A673 (cell line): Measurements from ENCODE around the gene NPM3. TPM values are rescaled to one million over a fixed set of nuclear protein-coding genes. Genes with fewer than 3 reads are reported as not detected.

Source experiments
- BruUV-seq: library from RNA; stranded (reverse); fragments of 400-500 nt; replicated peaks from 2 replicates; lab custom pipeline; 2021; lab: Mats Ljungman, UMichigan
- CTCF ChIA-PET: fragments of 300-600 bp; sonication (Branson Sonifier 250); formaldehyde crosslinking; loops from one replicate; lab custom pipeline; 2022; ENCODE audit warnings: antibody characterized with exemption; lab: Charles Lee
- POLR2A ChIA-PET: fragments of 300-600 bp; sonication (Branson Sonifier 250); formaldehyde crosslinking; loops from one replicate; lab custom pipeline; 2022; ENCODE audit warnings: antibody characterized with exemption; ENCODE audit not compliant: low non-redundant PET; lab: Charles Lee
- DNase-seq: peaks from one replicate; pipeline ENCODE4 v3.0.0-alpha.2; 2015; ENCODE audit warnings: low spot score
- H3K27ac ChIP-seq: fragments of 200-600 bp; sonication (generic); 2 replicates; pipeline ENCODE4 v1.5.1; 2016; ENCODE audit warnings: mixed run types, low read depth, mild to moderate bottlenecking, mixed read lengths, antibody characterized with exemption, low read length; ENCODE audit not compliant: poor library complexity, severe bottlenecking
- H3K27me3 ChIP-seq: fragments of 200-600 bp; sonication (generic); replicated peaks from 2 replicates; pipeline ENCODE4 v1.6.1; 2017; ENCODE audit warnings: mixed run types, low read depth, mild to moderate bottlenecking, mixed read lengths, antibody characterized with exemption, low read length; ENCODE audit not compliant: insufficient read depth, poor library complexity
- H3K36me3 ChIP-seq: fragments of 200-600 bp; sonication (generic); 2 replicates; pipeline ENCODE4 v1.6.1; 2016; ENCODE audit warnings: mixed run types, mild to moderate bottlenecking, mixed read lengths, antibody characterized with exemption, low read length; ENCODE audit not compliant: insufficient read depth, poor library complexity, severe bottlenecking
- H3K4me1 ChIP-seq: fragments of 200-600 bp; sonication (generic); 2 replicates; pipeline ENCODE4 v1.6.1; 2017; ENCODE audit warnings: mixed run types, mild to moderate bottlenecking, mixed read lengths, antibody characterized with exemption, low read length; ENCODE audit not compliant: insufficient read depth, poor library complexity, severe bottlenecking
- H3K4me3 ChIP-seq: fragments of 200-600 bp; sonication (generic); 2 replicates; pipeline ENCODE4 v1.5.1; 2016; ENCODE audit warnings: low read depth, mixed run types, mild to moderate bottlenecking, mixed read lengths, low read length; ENCODE audit not compliant: poor library complexity, severe bottlenecking
- H3K9me3 ChIP-seq: fragments of 200-600 bp; sonication (generic); 2 replicates; pipeline ENCODE4 v1.6.1; 2016; ENCODE audit warnings: mixed run types, low read depth, mild to moderate bottlenecking, mixed read lengths, antibody characterized with exemption, low read length; ENCODE audit not compliant: poor library complexity, severe bottlenecking
- EZH2 ChIP-seq: fragments of 200-600 bp; sonication (generic); IDR thresholded peaks from 2 replicates; pipeline ENCODE4 v1.6.1; 2017; ENCODE audit warnings: borderline replicate concordance, low read depth, mild to moderate bottlenecking, mixed read lengths, antibody characterized with exemption, low read length; ENCODE audit not compliant: poor library complexity, severe bottlenecking
- intact Hi-C: fragments of 100-400 bp; cut with micrococcal nuclease; formaldehyde crosslinking; loops from one replicate; pipeline ENCODE4 v1.10.0; 2022; ENCODE audit not compliant: unreplicated experiment
- total RNA-seq: library from RNA; stranded (reverse); gene quantifications from 2 replicates; pipeline ENCODE4 v1.2.3, GENCODE V29; 2021
- TF ChIP-seq, protein P1 (sequence below): fragments of 300-800, 200-600 bp; sonication (generic); conservative IDR thresholded peaks from 2 replicates; pipeline ENCODE4 v1.5.1; 2017; ENCODE audit warnings: low read depth, mild to moderate bottlenecking, antibody characterized with exemption, low read length, moderate library complexity, mixed read lengths

NPM3 gene
- total RNA-seq, 1 experiment from 2014 or later, result 98.2 TPM

DNA sequence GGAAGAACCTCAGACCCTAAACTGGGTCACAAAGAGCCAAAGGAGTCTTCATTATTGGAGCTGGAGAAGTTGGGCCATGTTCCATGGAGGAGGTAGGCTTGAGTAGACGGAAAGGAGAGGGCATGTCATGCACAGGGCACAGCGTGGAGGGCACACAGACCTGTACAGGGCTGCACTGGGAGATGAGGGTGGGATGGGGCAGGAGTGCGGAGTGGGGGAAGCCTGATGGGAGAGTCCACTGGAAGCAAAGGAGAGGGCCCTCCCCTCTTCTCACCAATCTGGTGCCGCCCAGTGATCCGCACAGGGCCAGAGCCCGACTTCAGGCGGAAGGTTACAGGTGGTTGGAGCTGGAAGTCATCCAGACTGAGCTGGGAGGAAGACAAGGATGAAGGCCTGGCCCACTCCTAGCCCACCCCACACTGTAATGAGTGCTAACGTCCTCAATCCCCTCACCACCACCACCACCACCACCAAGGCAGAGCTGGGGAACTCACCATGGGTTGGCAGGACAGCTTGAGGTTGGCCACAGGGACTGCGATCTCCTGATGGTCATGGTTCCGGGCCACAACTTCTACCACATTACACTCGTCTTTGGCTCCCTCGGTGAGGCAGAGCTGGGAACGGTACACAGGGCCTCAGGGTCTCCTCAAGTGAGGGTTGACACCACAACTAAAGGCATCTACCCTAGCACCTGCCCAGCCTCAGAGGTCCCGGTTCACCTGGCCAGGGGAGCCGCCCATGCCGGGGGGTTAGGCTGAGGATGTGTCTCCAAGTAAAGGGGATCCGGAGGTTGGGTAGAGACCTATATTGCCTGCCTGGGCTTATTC, 1.0 kb downstream of the NPM3 start:
- H3K9me3 ChIP-seq, result no peaks in the 10 kb centered on the region
- H3K4me1 ChIP-seq, result peaks cover 26% of the 10 kb centered on the region
- H3K27ac ChIP-seq, result peak overlapping the region; percentile 43
- H3K36me3 ChIP-seq, result peaks cover 30% of the 10 kb centered on the region
- H3K4me3 ChIP-seq, result peak overlapping the region; percentile 72
- intact Hi-C loops, result loop anchor here (1.0 to 5.0 kb wide), 2 partner anchors 35 to 567 kb away; partner anchors contain the start of gene OGA
- DNase-seq, result no peak
- TF ChIP-seq, protein P1, sequence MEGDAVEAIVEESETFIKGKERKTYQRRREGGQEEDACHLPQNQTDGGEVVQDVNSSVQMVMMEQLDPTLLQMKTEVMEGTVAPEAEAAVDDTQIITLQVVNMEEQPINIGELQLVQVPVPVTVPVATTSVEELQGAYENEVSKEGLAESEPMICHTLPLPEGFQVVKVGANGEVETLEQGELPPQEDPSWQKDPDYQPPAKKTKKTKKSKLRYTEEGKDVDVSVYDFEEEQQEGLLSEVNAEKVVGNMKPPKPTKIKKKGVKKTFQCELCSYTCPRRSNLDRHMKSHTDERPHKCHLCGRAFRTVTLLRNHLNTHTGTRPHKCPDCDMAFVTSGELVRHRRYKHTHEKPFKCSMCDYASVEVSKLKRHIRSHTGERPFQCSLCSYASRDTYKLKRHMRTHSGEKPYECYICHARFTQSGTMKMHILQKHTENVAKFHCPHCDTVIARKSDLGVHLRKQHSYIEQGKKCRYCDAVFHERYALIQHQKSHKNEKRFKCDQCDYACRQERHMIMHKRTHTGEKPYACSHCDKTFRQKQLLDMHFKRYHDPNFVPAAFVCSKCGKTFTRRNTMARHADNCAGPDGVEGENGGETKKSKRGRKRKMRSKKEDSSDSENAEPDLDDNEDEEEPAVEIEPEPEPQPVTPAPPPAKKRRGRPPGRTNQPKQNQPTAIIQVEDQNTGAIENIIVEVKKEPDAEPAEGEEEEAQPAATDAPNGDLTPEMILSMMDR, result no peak
- no peak for TF ChIP-seq EZH2
- H3K27me3 ChIP-seq, result no peaks in the 10 kb centered on the region
- POLR2A ChIA-PET, result no interaction called here
- BruUV-seq, result no TSS peak
- CTCF ChIA-PET, result interaction anchor here (0.5 to 1.0 kb wide), 3 partner anchors 95 to 315 kb away, joined by 3 to 4 read pairs (median 4); no protein-coding TSS in a partner anchor

DNA sequence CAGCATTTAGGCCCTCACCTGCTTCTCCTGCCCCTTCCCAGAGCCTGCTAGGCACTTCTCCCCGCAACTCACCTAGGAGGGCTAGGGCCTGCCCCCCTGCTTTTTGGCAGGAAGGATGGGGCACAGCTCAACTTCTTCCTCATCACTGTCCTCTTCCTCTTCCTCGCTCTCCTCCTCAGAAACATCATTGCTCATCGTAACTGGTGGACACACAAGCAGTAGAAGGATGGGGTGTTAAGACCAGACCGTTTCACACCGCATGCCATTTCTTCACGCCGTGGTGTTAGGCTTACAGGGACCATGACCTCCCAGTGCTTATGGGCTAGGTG, 1.6 kb downstream of the NPM3 start:
- Histone ChIP-seq H3K4me1 (peaks cover 26% of the 10 kb centered on the region), H3K4me3 (peak overlapping the region; percentile 72), H3K27ac (no peak overlapping the region), H3K36me3 (peaks cover 24% of the 10 kb centered on the region), H3K27me3 (peaks cover 5% of the 10 kb centered on the region), H3K9me3 (no peaks in the 10 kb centered on the region)
- POLR2A ChIA-PET, result no interaction called here
- BruUV-seq, result no TSS peak
- intact Hi-C loops, result loop anchor here (1.0 to 5.0 kb wide), 2 partner anchors 36 to 566 kb away; partner anchors contain the start of gene OGA
- CTCF ChIA-PET, result interaction anchor here (0.5 to 1.3 kb wide), 12 partner anchors 11 to 1246 kb away, joined by 3 to 35 read pairs (median 4); partner anchors contain the start of gene HIF1AN
- no peak for DNase-seq
- TF ChIP-seq, protein P1, result no peak
- TF ChIP-seq EZH2, result no peak

DNA sequence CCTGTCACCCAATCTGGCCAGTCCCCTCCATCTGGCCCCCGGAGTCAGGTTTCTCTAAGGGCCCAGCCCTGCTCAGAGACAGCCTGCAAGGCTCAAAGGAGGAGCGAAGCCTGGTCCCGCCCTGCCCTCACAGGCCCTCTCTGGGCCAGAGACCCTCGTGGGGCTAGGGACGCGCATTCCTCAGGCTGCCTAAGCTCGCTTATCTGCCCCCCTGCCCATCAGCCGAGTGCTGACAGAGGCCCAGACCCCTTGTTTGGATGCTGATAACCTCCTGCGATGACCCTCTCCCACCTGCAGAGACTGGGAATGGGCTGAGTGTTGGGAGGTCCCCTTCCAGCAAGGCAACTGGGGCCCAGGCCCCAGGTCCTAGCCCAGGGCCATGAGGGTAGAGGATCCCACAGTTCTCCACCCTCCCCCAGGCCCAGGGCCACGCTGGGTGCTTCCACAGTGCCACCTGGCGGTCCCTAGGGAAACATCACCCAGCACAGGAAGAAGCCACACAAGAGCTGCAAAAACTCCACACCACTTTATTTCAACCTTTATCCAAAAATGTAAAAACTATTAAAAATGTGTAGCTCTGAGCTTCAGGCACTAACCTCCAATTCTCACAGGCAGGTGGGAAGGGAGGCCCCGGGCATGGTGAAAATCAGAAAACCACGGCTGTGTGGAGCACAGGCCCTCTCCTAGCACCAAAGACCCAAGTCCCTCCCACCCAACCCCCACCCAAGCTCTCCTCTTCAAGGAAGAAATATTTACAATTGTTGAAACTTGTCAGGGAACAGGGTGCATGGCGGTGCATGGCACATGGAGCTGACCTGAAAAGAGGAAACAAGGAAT, 2.2 kb downstream of the NPM3 start:
- CTCF ChIA-PET, result interaction anchor here (0.5 to 1.3 kb wide), 10 partner anchors 10 to 1245 kb away, joined by 3 to 35 read pairs (median 4); partner anchors contain the start of gene HIF1AN
- Histone ChIP-seq H3K27ac (no peak overlapping the region), H3K36me3 (peaks cover 18% of the 10 kb centered on the region), H3K27me3 (peaks cover 10% of the 10 kb centered on the region), H3K4me3 (no peak overlapping the region), H3K4me1 (peaks cover 26% of the 10 kb centered on the region), H3K9me3 (no peaks in the 10 kb centered on the region)
- peak; percentile 84 for DNase-seq
- TF ChIP-seq, protein P1, result peak; percentile 91
- TF ChIP-seq EZH2, result no peak
- POLR2A ChIA-PET, result no interaction called here
- BruUV-seq, result no TSS peak
- intact Hi-C loops, result loop anchor here (1.0 to 5.0 kb wide), 3 partner anchors 36 to 566 kb away; partner anchors contain the start of gene OGA
